Skeletal muscle cell (primary cell): ENCODE results near the gene ANKS1A.

Experiments used
- DNase-seq: peaks from one replicate; pipeline ENCODE4 v3.0.0-alpha.2; 2010; ENCODE audit warnings: low read depth
- H3K4me3 ChIP-seq: 2 replicates; pipeline ENCODE4 v1.5.1; 2011; ENCODE audit warnings: low read depth, mild to moderate bottlenecking, control low read depth, low read length, moderate library complexity

Gene ANKS1A

GRCh38 chr6:35044761-35045421 is 155.8 kb downstream of the ANKS1A start:
- no peak overlapping the region for H3K4me3 ChIP-seq
- DNase-seq = no peak

GRCh38 chr6:35046103-35046502 is 157.0 kb downstream of the ANKS1A start:
- DNase-seq = no peak
- no peak overlapping the region for H3K4me3 ChIP-seq

GRCh38 chr6:35046862-35047261 is 157.8 kb downstream of the ANKS1A start:
- H3K4me3 ChIP-seq = no peak overlapping the region
- DNase-seq = no peak

- H3K4me3 ChIP-seq = no peak overlapping the region
- DNase-seq = peak; percentile 65
These were observed 158.4 kb downstream of the ANKS1A start for GRCh38 chr6:35047265-35048011.

- H3K4me3 ChIP-seq = no peak overlapping the region
- DNase-seq = no peak
These were observed 159.1 kb downstream of the ANKS1A start for GRCh38 chr6:35048031-35048613.

GRCh38 chr6:35048631-35049083 is 159.6 kb downstream of the ANKS1A start:
- peak overlapping the region; percentile 0 for H3K4me3 ChIP-seq
- peak; percentile 85 for DNase-seq

- peak overlapping the region; percentile 0 for H3K4me3 ChIP-seq
- no peak for DNase-seq
These were observed 160.2 kb downstream of the ANKS1A start for GRCh38 chr6:35049156-35049735.

- no peak overlapping the region for H3K4me3 ChIP-seq
- peak; percentile 74 for DNase-seq
These were observed 161.1 kb downstream of the ANKS1A start for GRCh38 chr6:35049900-35050756.

GRCh38 chr6:35050757-35051330 is 161.8 kb downstream of the ANKS1A start:
- H3K4me3 ChIP-seq = no peak overlapping the region
- DNase-seq = no peak

- no peak for DNase-seq
- no peak overlapping the region for H3K4me3 ChIP-seq
These were observed 162.3 kb downstream of the ANKS1A start for GRCh38 chr6:35051396-35051795.

- DNase-seq = no peak
- no peak overlapping the region for H3K4me3 ChIP-seq
These were observed 163.0 kb downstream of the ANKS1A start for GRCh38 chr6:35051997-35052583.

- H3K4me3 ChIP-seq = no peak overlapping the region
- peak; percentile 54 for DNase-seq
These were observed 163.9 kb downstream of the ANKS1A start for GRCh38 chr6:35052694-35053565.

GRCh38 chr6:35053701-35054100 is 164.6 kb downstream of the ANKS1A start:
- DNase-seq = no peak
- no peak overlapping the region for H3K4me3 ChIP-seq

GRCh38 chr6:35054106-35054742 is 165.2 kb downstream of the ANKS1A start:
- no peak for DNase-seq
- H3K4me3 ChIP-seq = no peak overlapping the region

GRCh38 chr6:35054743-35055130 is 165.7 kb downstream of the ANKS1A start:
- no peak for DNase-seq
- no peak overlapping the region for H3K4me3 ChIP-seq

- no peak overlapping the region for H3K4me3 ChIP-seq
- no peak for DNase-seq
These were observed 166.8 kb downstream of the ANKS1A start for GRCh38 chr6:35055891-35056290.

GRCh38 chr6:35056952-35057351 is 167.9 kb downstream of the ANKS1A start:
- DNase-seq = no peak
- H3K4me3 ChIP-seq = no peak overlapping the region
